SK-N-DZ (cell line): ENCODE measurements around the gene OR4C46. TPM values are rescaled to one million over a fixed set of nuclear protein-coding genes. Genes with fewer than 3 reads are reported as not detected.
"Not testable (repeated sequence)": the region's sequence is repeated elsewhere in the genome, so short reads cannot be mapped to it uniquely, and the experiment has no call there.

Experiments used
- DNase-seq: peaks from one replicate; pipeline ENCODE4 v3.0.0-alpha.2; 2015; ENCODE audit warnings: low spot score
- polyA plus RNA-seq, 2 experiments: library from polyadenylated mRNA; depleted of rRNA; stranded (reverse); fragments of >200 nt; gene quantifications; 2 replicates each; pipeline ENCODE4 v1.2.3, GENCODE V29; 2014

Gene OR4C46
- not detected in 2 replicates for polyA plus RNA-seq (2014; cell fraction: cytosol; rRNA removed)
- not detected in 2 replicates for polyA plus RNA-seq (2014; cell fraction: nucleus; rRNA removed)

DNA sequence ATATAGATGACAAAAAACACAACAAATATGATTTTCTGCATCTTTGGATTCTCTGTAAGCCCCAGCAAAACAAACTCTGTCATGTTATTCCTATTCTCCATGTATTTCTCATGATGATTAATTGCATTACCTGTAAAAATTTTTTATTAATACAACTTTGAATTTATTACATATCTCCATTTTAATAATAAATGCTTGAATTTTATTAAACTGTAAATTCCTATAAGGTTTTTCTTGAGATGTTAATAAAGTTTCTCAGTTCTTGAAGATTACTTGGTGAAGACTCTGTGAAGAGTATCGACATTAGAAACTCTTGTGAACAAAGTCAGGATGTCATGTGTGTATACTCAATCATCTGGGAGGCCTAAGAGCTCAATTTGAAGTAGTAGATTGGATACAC, at the start of gene OR4C46:
TSS of gene OR4C46 (minus strand) at position 101 of the 400 bp plus-strand sequence. CDS start at position 101, 0 bp downstream.
- no peak for DNase-seq

GRCh38 chr11:54645606-54646005, 41.8 kb upstream of the OR4C46 start:
- DNase-seq = not testable (repeated sequence)

GRCh38 chr11:54561439-54561838, 42.4 kb downstream of the OR4C46 start:
- not testable (repeated sequence) for DNase-seq

DNA sequence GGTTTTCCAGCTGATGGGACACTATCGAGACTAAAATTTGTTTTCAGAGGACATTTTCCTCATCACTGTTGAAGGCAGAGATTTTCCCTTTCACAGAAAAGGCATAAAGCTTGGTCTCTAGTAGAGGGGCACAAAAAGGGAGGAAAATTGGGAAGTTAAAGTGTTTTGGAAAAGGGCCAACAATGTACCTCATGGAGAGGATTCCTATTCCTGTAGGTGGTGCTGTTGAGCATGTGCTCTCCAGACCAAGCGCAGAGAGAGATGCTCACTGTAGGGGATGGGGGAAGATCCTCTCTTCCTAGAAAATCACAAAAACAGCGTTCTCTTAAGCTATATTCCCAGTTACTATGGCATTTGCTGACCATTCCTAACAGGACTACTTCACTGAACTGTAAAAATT, 44.9 kb downstream of the OR4C46 start:
- DNase-seq = no peak

GRCh38 chr11:54558407-54558806, 45.4 kb downstream of the OR4C46 start:
- DNase-seq = no peak
